WTC11 (cell line): ENCODE data around the gene DYSF. TPM values are rescaled to one million over a fixed set of nuclear protein-coding genes. Genes with fewer than 3 reads are reported as not detected.

Experiments used
- ATAC-seq: fragments of 200-7000 bp; cut with Tn5 transposase; 2 replicates; pipeline ENCODE4 v1.10.0; 2021; ENCODE audit warnings: mild to moderate bottlenecking, moderate library complexity
- CTCF ChIA-PET: fragments of 300-600 bp; sonication (Branson Sonifier 250); formaldehyde crosslinking; loops from one replicate; lab custom pipeline; 2021; ENCODE audit warnings: antibody characterized with exemption; lab: Charles Lee
- POLR2A ChIA-PET: fragments of 350-600 bp; sonication (Branson Sonifier 250); formaldehyde crosslinking; loops from one replicate; lab custom pipeline; 2021; ENCODE audit warnings: antibody characterized with exemption; lab: Charles Lee
- DNase-seq: peaks from one replicate; pipeline ENCODE4 v3.0.0; 2021; ENCODE audit warnings: low spot score
- H3K27ac Mint-ChIP-seq: 2 replicates; pipeline ENCODE4 v1.8.0; 2021; ENCODE audit warnings: mixed read lengths
- H3K27me3 Mint-ChIP-seq: 2 replicates; pipeline ENCODE4 v1.8.0; 2021; ENCODE audit warnings: low read depth, mild to moderate bottlenecking, moderate library complexity, mixed read lengths
- H3K36me3 Mint-ChIP-seq: 2 replicates; pipeline ENCODE4 v1.8.0; 2021; ENCODE audit warnings: mixed read lengths
- H3K4me1 Mint-ChIP-seq: 2 replicates; pipeline ENCODE4 v1.8.0; 2022; ENCODE audit warnings: mixed read lengths
- H3K4me3 Mint-ChIP-seq: 2 replicates; pipeline ENCODE4 v1.8.0; 2021; ENCODE audit warnings: mild to moderate bottlenecking, moderate library complexity, mixed read lengths
- H3K9me3 Mint-ChIP-seq: 2 replicates; pipeline ENCODE4 v1.8.0; 2021; ENCODE audit warnings: mixed read lengths
- ATF2 ChIP-seq: sonication (generic); formaldehyde crosslinking; IDR thresholded peaks from 2 replicates; pipeline ENCODE4 v1.8.1; 2022; ENCODE audit warnings: low read depth, missing genetic modification reagents, borderline replicate concordance
- CDX4 ChIP-seq: fragments of 250-450 bp; sonication (Bioruptor Pico); IDR thresholded peaks from 2 replicates; pipeline ENCODE4 v1.9.0; 2021; ENCODE audit warnings: moderate library complexity, mild to moderate bottlenecking, inconsistent platforms, borderline replicate concordance
- CREM ChIP-seq: sonication (generic); formaldehyde crosslinking; IDR thresholded peaks from 2 replicates; pipeline ENCODE4 v1.8.1; 2022; ENCODE audit warnings: mild to moderate bottlenecking, missing genetic modification reagents, moderate library complexity
- CTCF ChIP-seq: fragments of 200-600 bp; IDR thresholded peaks from 2 replicates; pipeline ENCODE4 v1.8.0; 2022; ENCODE audit warnings: antibody characterized with exemption
- E2F5 ChIP-seq: sonication (generic); formaldehyde crosslinking; IDR thresholded peaks from 2 replicates; pipeline ENCODE4 v1.8.1; 2022; ENCODE audit warnings: mild to moderate bottlenecking, moderate library complexity, missing genetic modification reagents
- ELF4 ChIP-seq: sonication (generic); formaldehyde crosslinking; IDR thresholded peaks from 2 replicates; pipeline ENCODE4 v1.8.1; 2022; ENCODE audit warnings: low read depth, mild to moderate bottlenecking, moderate library complexity, missing genetic modification reagents
- EMX1 ChIP-seq: fragments of 250-450 bp; sonication (Bioruptor Pico); IDR thresholded peaks from 2 replicates; pipeline ENCODE4 v1.8.0; 2021; ENCODE audit warnings: mild to moderate bottlenecking
- FOXJ3 ChIP-seq: sonication (generic); formaldehyde crosslinking; IDR thresholded peaks from 2 replicates; pipeline ENCODE4 v1.9.0; 2021; ENCODE audit warnings: missing genetic modification reagents, mild to moderate bottlenecking, borderline replicate concordance
- RELA ChIP-seq: sonication (generic); formaldehyde crosslinking; IDR thresholded peaks from 2 replicates; pipeline ENCODE4 v1.8.1; 2022; ENCODE audit warnings: missing genetic modification reagents, mild to moderate bottlenecking, borderline replicate concordance
- TCF7 ChIP-seq: sonication (generic); formaldehyde crosslinking; IDR thresholded peaks from 2 replicates; pipeline ENCODE4 v1.8.0; 2022; ENCODE audit warnings: mild to moderate bottlenecking, low read depth, missing genetic modification reagents, moderate library complexity
- ZNF121 ChIP-seq: sonication (generic); formaldehyde crosslinking; IDR thresholded peaks from 2 replicates; pipeline ENCODE4 v1.8.0; 2023; ENCODE audit warnings: missing genetic modification reagents
- ZNF423 ChIP-seq: fragments of 250-450 bp; sonication (Bioruptor Pico); IDR thresholded peaks from 2 replicates; pipeline ENCODE4 v2.1.2; 2022; ENCODE audit warnings: mild to moderate bottlenecking, moderate library complexity
- ZSCAN18 ChIP-seq: fragments of 250-450 bp; sonication (Bioruptor Pico); IDR thresholded peaks from 2 replicates; pipeline ENCODE4 v2.1.2; 2022; ENCODE audit warnings: mild to moderate bottlenecking, moderate library complexity
- total RNA-seq: library from RNA; stranded (reverse); gene quantifications from 3 replicates; pipeline ENCODE4 v1.2.3, GENCODE V29; 2021

The DYSF gene
- total RNA-seq, 1 experiment from 2014 or later, result 14.8 TPM

- TF ChIP-seq ZNF121 (no peak), CDX4 (CRISPR knock-in tag) (no peak), CREM (no peak)
These were observed 103.4 kb downstream of the DYSF start (continued) for GRCh38 chr2:71556692-71557250.

GRCh38 chr2:71557321-71557720, 104.0 kb downstream of the DYSF start:
- POLR2A ChIA-PET, result no interaction called here
- peak; percentile 48 for DNase-seq
- Mint-ChIP-seq H3K9me3 (no peaks in the 10 kb centered on the region), H3K4me1 (peaks cover 16% of the 10 kb centered on the region), H3K4me3 (no peak overlapping the region), H3K27ac (no peak overlapping the region), H3K36me3 (no peaks in the 10 kb centered on the region), H3K27me3 (no peaks in the 10 kb centered on the region)
- ATAC-seq, result peak; percentile 74
- CTCF ChIA-PET, result interaction anchor here (0.5 to 3.0 kb wide), 25 partner anchors 9 to 593 kb away, joined by 3 to 31 read pairs (median 4); no protein-coding TSS in a partner anchor
- TF ChIP-seq E2F5 (CRISPR knock-in tag) (no peak), FOXJ3 (CRISPR knock-in tag) (no peak), EMX1 (CRISPR knock-in tag) (no peak), CTCF (no peak), ZSCAN18 (CRISPR knock-in tag) (no peak), ZNF423 (no peak), CDX4 (CRISPR knock-in tag) (no peak)

- H3K36me3 Mint-ChIP-seq, result no peaks in the 10 kb centered on the region
- H3K27me3 Mint-ChIP-seq, result no peaks in the 10 kb centered on the region
- POLR2A ChIA-PET, result no interaction called here
- H3K9me3 Mint-ChIP-seq, result no peaks in the 10 kb centered on the region
- peaks cover 16% of the 10 kb centered on the region for H3K4me1 Mint-ChIP-seq
- CTCF ChIA-PET, result interaction anchor here (1.2 to 3.0 kb wide), 8 partner anchors 28 to 579 kb away, joined by 3 to 31 read pairs (median 8); no protein-coding TSS in a partner anchor
- H3K27ac Mint-ChIP-seq, result no peak overlapping the region
- no peak overlapping the region for H3K4me3 Mint-ChIP-seq
- ATAC-seq (no peak; the same call in 1 of the 2 replicates), DNase-seq (no peak)
- TF ChIP-seq ATF2 (CRISPR knock-in tag) (no peak), ZNF423 (peak; percentile 75), ELF4 (CRISPR knock-in tag) (no peak), RELA (CRISPR knock-in tag) (no peak), TCF7 (CRISPR knock-in tag) (no peak), CREM (no peak)
- TF ChIP-seq, all 79 proteins: peak for 1
These were observed 105.1 kb downstream of the DYSF start for GRCh38 chr2:71558300-71559051.
